ENCODE results near the gene AP3D1.
"Not testable (repeated sequence)": the region's sequence is repeated elsewhere in the genome, so short reads cannot be mapped to it uniquely, and the experiment has no call there.

Gene AP3D1

DNA sequence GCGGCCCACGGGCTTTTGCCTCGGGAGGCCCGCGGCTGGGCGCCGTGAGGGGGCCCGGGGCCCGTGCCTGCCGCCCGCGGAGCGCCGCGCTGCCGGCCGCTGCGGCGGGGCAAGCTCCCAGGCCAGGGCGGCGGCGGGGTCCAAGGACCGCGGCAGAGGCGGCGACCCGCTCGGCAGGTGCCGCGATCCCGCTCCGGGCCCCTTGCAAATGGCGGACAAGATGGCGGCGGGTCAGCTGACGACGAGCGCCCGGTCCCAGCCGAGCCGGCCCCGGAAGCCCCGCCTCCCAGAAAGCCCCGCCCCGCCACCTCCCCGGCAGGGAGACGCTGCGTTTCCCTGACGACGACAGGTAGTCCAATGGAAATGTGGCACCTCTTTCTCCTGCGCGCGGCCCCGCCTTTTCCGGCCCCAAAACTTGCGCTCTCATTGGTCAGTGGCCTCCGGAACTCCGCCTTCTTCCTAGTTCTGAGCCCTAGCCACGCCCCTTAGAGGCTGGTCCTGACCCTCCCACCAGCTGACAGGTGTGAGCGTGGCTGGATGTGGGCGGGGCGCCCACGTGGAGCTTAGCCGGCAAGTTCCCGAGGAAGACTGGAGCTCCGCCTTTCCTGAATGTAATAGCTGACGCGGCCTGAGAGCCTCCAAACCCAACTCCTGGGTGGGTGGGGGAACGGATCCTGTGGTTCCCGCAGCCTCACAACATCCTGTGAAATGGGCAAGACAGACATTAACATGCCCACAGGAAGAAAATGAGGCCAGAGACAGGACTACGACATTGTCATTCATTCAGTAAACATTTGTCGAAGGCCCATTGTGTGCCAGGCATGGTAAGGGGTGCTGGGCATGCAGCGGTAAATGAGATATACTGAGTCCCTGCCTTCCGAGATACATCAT, at the start of gene AP3D1:
TSS of gene AP3D1 (minus strand) at position 228 of the 891 bp plus-strand sequence. CDS start 232 bp downstream, outside the sequence.
- peak; percentile 100 for DNase-seq

DNA sequence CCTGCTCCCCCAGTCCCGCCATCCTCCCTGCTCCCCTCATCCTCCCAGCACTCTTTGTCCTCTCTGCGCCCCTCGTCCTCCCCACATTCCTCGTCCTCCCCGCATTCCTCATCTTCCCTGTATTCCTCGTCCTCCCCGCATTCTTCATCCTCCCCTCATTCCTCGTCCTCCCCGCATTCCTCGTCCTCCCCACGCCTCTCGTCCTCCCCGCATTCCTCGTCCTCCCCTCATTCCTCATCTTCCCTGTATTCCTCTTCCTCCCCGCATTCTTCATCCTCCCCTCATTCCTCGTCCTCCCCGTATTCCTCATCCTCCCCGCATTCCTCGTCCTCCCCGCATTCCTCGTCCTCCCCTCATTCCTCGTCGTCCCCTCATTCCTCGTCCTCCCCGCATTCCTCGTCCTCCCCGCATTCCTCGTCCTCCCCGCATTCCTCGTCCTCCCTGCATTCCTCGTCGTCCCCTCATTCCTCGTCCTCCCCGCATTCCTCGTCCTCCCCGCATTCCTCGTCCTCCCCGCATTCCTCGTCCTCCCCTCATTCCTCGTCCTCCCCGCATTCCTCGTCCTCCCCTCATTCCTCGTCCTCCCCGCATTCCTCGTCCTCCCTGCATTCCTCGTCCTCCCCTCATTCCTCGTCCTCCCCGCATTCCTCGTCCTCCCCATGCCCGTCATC, 49.4 kb upstream of the AP3D1 start:
- DNase-seq: not testable (repeated sequence)

DNA sequence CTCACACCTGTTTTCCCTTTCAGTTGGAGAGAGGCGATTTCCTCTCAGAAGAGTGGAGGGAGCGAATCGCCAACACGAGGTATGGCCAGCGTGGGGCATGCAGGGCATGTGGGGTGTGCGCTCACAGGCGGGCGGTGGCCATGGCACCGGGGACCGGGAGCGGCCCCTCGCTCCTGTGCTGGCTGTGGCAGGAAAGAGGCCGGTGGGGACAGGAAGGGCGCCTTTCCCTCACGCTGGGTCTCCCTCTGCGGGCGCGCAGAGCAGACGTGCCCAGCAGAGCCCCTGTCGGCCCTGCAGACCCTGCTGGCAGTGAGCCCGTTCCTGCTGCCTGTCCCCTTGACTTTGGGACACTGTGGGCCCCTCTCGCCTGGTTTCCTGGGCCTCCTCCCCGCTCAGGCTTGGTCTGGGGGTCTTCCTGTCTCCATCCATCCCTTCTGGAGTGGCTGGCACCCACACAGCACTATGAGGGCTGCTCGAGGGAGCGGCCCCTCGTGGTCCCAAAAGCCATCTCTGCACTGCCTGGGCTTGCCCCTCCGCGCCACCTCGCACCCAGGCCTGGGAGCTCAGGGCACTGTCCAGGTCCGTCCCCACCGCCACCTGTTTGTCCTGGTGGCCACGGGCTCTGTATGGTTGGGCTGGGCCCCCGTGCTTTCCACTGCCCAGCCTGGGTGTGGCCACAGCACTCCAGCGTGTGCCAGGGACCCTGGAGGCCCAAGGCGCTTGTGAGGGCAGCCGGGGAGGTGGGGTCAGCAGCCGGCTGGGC, 48.7 kb upstream of the AP3D1 start:
- no peak for DNase-seq

DNA sequence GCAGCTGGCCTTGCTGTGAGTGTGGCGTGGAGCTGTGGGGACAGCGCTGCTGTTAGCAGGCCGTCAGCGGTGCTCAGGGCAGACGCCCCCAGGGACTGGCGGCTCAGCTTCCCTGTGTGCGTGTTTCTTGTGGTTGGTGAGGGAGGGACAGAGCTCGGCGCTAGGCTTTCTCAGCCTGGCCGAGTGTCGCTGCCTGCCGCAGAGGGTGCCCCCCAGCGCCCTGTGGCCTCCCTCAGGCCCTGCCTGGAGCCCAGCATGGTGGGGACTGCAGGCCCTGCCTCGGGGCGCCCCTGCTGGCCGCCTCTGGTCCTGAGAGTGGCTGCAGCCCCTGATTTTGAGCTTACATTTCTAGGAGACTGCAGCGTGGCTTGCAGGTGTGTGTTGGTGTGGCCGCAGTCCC, 47.8 kb upstream of the AP3D1 start:
- DNase-seq: no peak

DNA sequence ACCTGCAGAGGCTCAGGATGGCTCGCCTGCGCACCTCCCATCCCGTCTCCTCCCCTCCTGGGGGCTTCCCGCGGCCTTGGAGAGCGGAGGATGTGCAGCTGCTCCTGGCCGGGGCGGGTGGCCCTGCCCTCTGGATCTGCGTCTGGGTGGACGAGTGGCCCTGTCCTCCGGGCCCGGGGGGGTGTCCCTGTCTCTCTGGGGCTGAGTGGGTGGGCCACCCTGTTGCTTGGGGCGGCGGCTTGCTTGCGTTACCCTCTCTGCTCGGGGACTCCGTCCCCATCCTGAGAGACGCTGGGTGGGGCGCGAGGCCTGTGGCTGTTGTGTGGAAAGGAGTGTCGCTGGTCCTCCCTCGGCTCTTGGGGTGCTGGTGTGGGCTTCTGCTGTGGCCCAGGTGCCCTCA, 47.0 kb upstream of the AP3D1 start:
- no peak for DNase-seq

DNA sequence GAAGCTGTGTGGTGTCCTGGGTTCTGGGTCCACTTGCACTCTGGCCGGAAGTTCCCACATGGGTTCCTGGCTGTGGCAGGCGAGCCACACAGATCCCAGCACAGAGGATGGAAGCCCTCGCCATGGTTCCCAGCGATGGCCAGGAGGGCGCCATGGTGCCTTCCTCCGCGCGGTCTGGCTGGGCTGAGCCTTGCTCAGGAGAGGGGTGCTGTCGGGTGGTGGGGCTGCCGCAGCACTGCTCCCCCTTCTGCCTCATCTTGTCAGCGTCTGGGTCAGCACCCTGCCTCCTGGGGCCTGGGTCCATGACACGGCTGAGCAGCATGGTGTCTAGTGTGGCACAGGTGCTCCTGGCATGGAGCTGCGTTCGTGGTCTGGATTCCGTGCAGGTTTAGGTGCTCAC, 45.9 kb upstream of the AP3D1 start:
- DNase-seq: no peak

DNA sequence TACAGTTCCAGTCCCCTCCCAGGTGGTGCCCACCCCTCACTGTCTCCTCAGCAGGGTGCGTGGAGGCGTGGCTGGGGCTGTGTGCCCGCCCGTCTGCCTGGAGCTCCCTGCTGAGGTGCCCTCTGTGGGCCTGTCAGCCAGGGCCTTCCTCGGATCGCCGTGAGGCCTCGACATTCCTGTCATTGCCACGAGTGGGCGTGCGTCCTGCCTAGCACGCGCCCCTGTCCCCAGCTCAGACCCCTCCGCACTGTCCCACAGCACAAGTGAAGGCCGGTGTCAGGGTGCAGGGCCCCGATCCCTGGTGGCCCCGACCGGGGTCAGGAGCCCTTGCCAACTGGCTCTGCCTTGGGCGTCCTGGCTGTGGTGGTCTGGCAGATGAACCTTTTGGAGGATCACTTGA, 44.5 kb upstream of the AP3D1 start:
- no peak for DNase-seq

DNA sequence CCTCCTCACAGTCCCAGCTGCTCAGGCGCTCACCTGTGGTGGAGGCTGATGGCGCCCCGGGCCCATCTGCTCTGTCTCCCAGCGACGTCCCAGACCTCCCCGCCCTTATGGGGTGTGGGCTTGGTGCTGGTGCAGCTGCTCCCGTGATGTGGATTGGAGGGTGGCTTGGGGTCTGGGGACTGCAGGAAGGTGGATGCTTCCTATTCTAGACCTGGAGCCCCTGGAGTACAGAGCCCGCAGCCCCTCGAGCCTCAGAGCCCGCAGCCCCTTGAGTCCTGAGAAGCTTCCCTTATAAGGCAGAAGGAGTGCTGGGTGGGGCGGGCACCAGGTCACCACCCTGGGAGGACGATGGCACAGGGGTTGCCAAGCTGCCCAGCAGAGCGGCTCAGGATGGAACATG, 44.0 kb upstream of the AP3D1 start:
- no peak for DNase-seq

DNA sequence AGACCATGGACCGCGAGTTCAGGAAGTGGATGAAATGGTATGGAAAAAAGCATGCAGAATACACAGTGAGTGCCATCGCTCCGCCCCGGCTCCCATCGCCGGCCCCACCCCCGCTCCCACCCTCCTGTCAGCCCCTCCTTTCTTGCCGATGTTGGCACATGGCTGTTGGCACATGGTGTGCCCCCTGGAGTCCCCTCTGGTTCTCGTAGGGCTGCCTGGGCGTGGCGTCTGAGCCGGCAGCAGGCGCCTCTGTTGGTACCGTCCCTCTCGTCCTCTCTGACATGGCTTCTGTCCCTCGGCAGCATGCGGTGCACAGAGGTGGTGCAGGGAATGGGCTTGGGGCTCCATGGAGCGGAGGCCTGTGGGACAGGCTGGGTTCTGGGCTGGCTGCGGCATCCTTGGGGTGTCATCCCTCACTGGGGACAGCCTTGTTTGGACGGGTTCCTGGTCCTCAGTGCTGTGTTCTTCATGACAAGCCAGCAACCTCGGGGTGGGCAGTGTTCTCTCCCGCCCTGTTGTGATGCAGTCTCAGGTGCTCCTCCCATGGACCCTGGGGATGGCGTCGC, 43.2 kb upstream of the AP3D1 start:
- no peak for DNase-seq

DNA sequence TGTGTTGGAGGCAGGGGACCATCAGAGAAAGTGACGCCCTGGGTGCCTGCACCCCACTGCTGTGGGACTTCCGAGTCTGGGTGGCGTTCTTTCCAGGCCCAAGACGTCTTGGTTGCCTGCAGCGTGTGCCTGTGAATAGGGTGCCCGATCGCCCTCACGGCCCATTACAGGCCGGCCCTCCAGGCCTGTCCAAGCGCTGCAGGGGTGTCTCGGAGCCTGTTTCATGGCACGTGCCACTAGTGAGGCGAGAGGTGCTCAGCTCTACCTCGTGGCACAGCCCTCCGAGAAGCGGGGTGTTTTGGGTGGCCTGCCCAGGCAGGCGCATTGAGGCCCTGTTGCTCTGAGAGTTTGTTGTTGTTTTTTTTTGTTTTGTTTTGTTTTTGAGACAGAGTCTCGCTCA, 42.4 kb upstream of the AP3D1 start:
- DNase-seq: no peak

DNA sequence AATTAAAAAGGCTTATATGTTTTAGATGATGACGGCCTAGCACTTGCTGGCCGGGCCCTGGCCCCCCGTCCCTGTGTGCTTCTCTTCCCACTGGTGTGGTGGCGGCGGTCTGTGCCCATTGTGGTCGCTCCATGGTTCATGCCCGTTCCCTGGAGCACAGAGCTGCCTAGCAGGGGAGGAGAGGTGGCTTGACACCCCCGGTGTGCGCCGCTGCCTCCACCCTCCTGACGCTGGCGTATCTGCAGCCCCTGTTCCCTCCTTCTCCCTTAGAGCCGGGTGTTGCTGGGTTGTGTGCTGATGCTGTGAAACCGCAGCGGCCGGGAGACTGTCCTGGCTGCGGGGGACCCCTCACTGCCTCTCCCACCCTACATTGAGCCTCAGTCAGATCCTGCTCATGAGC, 41.5 kb upstream of the AP3D1 start:
- no peak for DNase-seq

DNA sequence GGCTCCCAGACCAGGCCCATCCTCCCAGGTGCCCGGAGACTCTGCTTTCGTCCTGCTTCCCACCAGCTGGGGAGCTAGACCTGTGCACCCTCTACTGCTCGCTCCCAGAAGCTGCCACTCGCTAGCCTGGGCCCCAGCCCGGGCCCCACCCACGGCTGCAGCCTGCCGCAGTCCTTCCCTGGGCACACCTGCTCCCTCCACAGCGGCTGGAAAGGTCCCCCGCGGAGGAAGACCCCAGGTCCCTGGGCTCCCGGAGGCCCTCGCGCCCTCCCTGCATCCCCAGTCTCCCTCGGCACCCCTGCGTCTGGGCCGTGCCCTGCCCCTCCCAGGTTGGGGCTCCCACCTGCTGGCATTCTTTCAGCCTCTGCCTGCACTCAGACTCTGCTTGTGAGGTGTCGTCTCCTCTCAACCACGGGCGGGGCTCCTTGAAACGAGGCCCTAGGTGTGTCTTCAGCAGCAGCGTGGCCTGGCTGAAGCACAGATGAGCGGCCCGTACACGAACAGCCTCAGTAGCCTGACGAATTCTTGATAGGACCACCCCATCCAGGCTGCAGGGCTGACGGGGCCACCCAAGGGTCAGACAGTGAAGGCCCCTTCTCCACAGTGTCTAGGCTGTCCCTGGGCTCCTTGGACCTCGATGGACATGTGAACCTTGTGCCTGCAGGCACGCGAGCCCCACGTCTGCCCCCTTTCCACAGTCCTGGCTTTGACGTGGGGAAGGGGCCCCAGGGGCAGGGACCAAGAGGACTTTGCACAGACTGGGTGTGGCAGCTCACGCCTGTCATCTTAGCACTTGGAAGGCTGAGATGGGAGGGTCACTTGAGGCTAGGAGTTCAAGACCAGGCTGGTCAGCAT, 40.3 kb upstream of the AP3D1 start:
- no peak for DNase-seq

DNA sequence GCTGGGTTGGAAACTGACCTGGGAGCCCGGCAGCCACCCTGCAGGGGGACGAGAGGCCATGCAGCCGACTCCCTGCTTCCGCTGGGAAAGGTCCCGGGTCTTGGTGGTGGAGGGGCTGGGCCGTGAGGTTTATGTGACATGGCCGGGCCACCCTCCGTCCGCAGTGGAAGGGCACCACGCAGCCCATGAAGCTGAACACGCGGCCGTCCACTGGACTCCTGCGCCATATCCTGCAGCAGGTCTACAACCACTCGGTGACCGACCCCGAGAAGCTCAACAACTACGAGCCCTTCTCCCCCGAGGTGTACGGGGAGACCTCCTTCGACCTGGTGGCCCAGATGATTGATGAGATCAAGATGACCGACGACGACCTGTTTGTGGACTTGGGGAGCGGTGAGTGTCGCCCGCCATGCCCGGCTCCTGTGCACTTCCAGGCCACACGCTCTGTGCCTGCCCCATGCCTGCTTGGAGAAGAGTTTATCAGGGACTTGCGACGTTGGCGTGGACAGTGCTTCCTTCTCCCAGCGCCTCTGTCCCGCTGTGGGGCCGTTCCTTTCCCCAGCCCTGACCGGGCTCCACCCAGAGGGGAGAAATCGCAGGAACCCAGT, 39.6 kb upstream of the AP3D1 start:
- no peak for DNase-seq

DNA sequence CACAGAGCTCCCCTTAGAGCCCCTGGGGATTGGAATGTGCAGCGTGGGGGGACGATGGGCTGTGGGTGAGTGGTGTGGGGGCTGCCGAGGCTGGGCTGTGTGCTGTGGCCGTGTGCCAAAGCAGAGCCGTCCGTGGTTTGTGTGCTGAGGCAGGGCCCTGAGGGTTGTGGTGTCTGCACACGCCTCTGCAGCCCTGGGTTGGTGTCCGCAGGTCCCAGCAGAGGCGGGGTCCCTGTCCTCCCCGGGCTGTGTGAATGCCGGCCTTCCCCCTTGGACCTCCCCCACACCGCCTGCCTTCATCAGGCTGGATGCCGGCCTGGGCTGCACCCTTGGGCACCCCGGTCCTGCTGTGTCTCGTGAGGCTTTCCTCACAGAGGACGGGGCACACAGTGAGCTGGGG, 38.5 kb upstream of the AP3D1 start:
- DNase-seq: no peak

DNA sequence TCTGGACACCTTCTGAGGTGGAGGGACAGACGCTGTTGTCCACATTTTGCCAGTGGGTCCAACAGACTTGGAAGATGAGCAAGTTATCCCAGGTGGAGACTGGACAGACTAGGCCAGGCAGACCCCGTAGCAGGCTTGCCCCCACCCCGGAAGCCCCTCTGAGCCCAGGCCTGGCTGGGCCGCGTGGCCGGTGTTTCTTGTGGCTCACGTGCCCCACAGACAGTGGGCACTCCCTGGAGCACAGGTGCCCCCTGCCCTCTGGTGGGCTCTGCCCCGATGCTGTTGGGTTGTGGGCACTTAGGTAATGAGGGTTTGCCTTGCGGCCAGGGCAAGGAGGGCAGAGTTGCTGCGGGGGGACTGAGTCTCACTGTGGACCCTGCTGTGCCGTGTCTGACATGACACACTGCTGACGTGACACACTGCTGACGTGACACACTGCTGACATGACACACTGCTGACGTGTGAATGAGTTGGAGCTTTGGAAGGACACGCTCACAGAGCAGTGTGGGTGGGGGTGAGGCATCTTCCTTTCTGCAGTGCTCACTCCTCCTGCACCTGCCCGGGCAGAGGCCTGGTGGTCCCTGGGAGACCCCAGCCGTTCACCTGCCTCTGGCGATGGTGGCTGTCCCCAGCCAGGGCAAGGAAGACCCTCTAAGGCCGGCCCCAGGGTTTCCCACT, 37.5 kb upstream of the AP3D1 start:
- DNase-seq: no peak

DNA sequence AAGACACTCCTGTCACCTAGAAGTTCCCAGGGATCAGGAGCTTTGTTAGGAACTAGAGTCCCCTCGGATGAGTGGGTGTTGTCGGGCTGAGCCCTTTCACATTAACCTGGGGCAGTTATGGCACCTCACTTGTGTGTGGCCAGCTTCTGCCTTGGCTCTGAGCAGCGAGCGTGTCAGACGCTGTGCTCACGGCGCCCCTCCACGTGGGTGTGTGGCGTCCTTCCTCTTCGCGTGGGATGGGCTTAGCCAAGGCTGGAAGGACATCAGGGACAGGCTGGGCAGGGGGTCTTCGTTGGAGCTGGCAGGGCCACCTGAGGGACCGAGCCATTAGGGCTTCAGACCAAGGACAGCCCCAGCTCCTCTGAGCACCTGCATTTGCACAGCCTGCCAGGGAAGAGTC, 35.8 kb upstream of the AP3D1 start:
- no peak for DNase-seq

DNA sequence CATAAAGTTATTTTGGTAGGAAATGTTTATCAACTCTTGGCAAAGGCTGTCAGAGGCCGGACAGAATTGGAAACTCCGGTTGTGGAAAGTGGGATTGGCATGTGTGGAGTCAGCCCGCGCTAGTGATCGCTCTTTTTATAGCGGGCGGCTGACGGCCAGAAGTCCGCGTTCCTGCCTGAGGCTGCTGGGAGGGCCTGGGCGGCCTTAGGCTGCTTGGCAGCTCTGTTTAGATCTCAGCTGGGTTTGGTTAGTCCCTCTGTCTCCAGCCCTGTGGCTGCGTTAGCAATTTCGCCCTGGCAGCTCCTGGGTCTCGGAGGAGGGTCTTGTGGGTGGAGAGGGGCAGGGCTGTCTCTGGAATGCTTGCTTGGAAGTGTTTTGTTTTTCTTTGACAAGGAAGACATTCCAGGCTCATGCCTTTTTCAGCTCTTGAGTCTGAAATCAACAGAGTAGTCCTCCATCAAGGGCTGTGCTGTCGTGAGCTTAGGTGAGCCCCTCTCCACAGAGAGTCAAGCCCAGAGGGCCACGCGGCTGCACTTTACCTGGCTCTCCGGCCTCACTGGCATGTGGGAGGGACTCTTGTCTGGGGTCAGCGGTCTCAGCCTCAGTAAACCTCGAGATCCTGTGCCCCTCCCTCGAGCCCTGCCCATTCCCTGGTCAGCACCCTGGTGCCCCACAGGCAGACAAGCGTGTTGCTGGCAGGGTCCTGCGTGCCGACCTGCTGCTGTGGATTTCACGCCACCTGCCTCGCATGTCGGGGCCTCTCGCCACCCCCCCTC, 34.9 kb upstream of the AP3D1 start:
- no peak for DNase-seq

DNA sequence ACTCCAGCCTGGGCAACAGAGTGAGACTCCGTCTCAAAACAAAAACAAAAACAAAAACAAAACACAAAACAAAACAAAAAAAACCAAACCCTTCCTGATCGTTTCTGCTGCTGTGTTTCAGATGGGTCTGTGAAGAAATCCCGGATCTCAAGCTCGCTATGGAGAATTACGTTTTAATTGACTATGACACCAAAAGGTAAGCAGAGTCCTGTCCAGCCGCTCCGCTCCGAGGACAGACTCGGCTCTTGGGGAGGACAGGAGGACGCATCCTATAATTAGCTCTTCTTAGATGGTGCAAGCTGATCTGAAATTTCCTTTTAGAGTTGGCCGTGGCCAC, 34.3 kb upstream of the AP3D1 start:
- no peak for DNase-seq

DNA sequence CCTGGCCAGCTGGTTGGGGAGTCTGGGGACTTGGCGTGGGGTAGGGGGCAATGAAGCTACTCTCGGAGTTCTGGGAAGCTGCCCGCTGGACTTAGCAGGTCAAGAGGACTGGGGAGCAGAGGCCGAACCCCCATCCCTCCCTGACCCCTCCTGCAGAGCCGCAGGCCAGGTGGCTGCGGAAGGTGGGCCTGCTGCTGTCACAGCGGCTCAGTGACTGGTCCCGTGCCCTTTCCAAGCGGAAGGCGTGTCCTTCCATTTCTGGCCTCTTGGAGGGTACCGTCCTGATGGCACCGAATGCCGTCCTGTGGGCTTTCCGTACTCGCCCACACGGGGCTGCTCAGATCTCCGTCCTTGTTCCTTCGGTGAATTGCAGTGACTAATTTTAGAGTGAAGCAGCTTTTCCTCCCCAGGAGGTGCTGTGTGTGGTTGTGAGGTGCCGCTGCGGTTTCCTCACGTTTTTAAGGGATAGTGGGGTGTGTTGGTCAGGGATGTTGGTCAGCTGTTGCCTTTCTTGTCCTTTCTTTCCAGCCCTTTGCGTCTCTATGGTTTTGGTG, 33.1 kb upstream of the AP3D1 start:
- DNase-seq: no peak

DNA sequence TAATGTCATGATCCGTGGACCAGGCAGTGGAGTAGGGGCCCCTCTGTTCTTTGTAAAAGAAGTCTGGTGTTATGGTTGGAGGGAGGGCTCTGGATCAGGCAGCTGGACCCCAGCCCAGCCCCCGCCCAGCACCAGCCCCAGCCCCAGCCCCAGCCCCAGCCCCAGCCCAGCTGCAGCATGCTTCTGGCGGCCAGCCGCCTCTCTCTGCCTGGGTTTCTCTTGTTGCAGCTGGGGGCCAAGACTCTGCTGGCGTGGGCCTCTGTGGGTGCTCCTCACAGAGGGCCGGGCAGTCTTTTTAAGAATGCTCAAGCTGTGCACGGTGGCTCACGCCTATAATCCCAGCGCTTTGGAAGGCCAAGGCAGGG, 30.2 kb upstream of the AP3D1 start:
- no peak for DNase-seq

Measured in NCI-H446 (cell line).